Caco-2 (cell line): ENCODE results near the gene HTT. TPM values are rescaled to one million over a fixed set of nuclear protein-coding genes. Genes with fewer than 3 reads are reported as not detected.

Source experiments
- BruUV-seq: library from RNA; stranded (reverse); fragments of 400-500 nt; replicated peaks from 2 replicates; lab custom pipeline; 2021; lab: Mats Ljungman, UMichigan
- CTCF ChIA-PET: fragments of 300-600 bp; sonication (Branson Sonifier 250); formaldehyde crosslinking; loops from one replicate; lab custom pipeline; 2022; ENCODE audit warnings: antibody characterized with exemption; lab: Charles Lee
- POLR2A ChIA-PET: fragments of 300-600 bp; sonication (Branson Sonifier 250); formaldehyde crosslinking; loops from one replicate; lab custom pipeline; 2022; ENCODE audit warnings: antibody characterized with exemption; lab: Charles Lee
- DNase-seq, 2 experiments: peaks; one replicate each; pipeline versions ENCODE4 v3.0.0 to v3.0.0-alpha.2; 2020 to 2022
- H3K27me3 ChIP-seq: replicated peaks from 2 replicates; pipeline ENCODE4 v1.6.0; 2011; ENCODE audit warnings: low read length; ENCODE audit not compliant: control insufficient read depth, insufficient read depth
- H3K36me3 ChIP-seq: 2 replicates; pipeline ENCODE4 v1.5.1; 2011; ENCODE audit warnings: low read length; ENCODE audit not compliant: control insufficient read depth, insufficient read depth
- H3K4me1 ChIP-seq: fragments of 250-450 bp; sonication (Bioruptor Pico); 2 replicates; pipeline ENCODE4 v1.5.1; 2020; ENCODE audit warnings: mild to moderate bottlenecking
- H3K4me3 ChIP-seq: 2 replicates; pipeline ENCODE4 v1.5.1; 2011; ENCODE audit warnings: low read depth, mild to moderate bottlenecking, control low read depth, low read length
- H3K9me3 ChIP-seq: fragments of 250-450 bp; sonication (Bioruptor Pico); 2 replicates; pipeline ENCODE4 v1.5.1; 2020; ENCODE audit warnings: mild to moderate bottlenecking, moderate library complexity
- H3K27ac Mint-ChIP-seq: one replicate; pipeline ENCODE4 v1.8.0; 2022; ENCODE audit warnings: mixed read lengths; ENCODE audit not compliant: unreplicated experiment
- H3K27me3 Mint-ChIP-seq: one replicate; pipeline ENCODE4 v1.8.0; 2022; ENCODE audit warnings: mixed read lengths; ENCODE audit not compliant: insufficient read depth, unreplicated experiment
- H3K36me3 Mint-ChIP-seq: one replicate; pipeline ENCODE4 v1.8.0; 2022; ENCODE audit warnings: mild to moderate bottlenecking, mixed read lengths; ENCODE audit not compliant: insufficient read depth, unreplicated experiment
- H3K4me1 Mint-ChIP-seq: one replicate; pipeline ENCODE4 v1.8.0; 2022; ENCODE audit warnings: low read depth, mixed read lengths; ENCODE audit not compliant: unreplicated experiment
- H3K4me3 Mint-ChIP-seq: one replicate; pipeline ENCODE4 v1.8.0; 2022; ENCODE audit warnings: mild to moderate bottlenecking, moderate library complexity, mixed read lengths; ENCODE audit not compliant: unreplicated experiment
- H3K9me3 Mint-ChIP-seq: one replicate; pipeline ENCODE4 v1.8.0; 2022; ENCODE audit warnings: mixed read lengths; ENCODE audit not compliant: unreplicated experiment
- CTCF ChIP-seq, 2 experiments: fragments of 200-600 bp in 1 of 2; IDR thresholded peaks; 1 replicate in 1 of 2; 2 replicates in 1 of 2; pipeline versions ENCODE4 v1.5.1 to v1.8.0; 2011 to 2022; ENCODE audit warnings: antibody characterized with exemption in 1 of 2, control low read depth in 1 of 2, inconsistent platforms in 1 of 2, low read depth in 1 of 2, low read length in 1 of 2, mild to moderate bottlenecking in 1 of 2, moderate library complexity in 1 of 2; ENCODE audit not compliant: insufficient read depth in 1 of 2, severe bottlenecking in 1 of 2, unreplicated experiment in 1 of 2
- intact Hi-C: fragments of 100-400 bp; cut with micrococcal nuclease; formaldehyde crosslinking; loops from one replicate; pipeline ENCODE4 v1.10.0; 2022; ENCODE audit not compliant: unreplicated experiment
- total RNA-seq: library from RNA; stranded (reverse); gene quantifications from 2 replicates; pipeline ENCODE4 v1.2.3, GENCODE V29; 2022

Gene HTT
- total RNA-seq, 1 experiment from 2014 or later: 63.3 TPM

GRCh38 chr4:3283916-3284315, 209.4 kb downstream of the HTT start:
- intact Hi-C loops: no loop called here
- Mint-ChIP-seq H3K36me3 (no peaks in the 10 kb centered on the region), H3K9me3 (no peaks in the 10 kb centered on the region), H3K4me1 (no peaks in the 10 kb centered on the region), H3K27me3 (peaks cover 1% of the 10 kb centered on the region), H3K27ac (no peak overlapping the region), H3K4me3 (no peak overlapping the region)
- Histone ChIP-seq H3K4me3 (no peak overlapping the region), H3K4me1 (no peaks in the 10 kb centered on the region), H3K27me3 (no peaks in the 10 kb centered on the region), H3K9me3 (0 out of 2 replicates have a peak, but pooled peaks cover 3% of the 10 kb centered on the region), H3K36me3 (no peaks in the 10 kb centered on the region)
- BruUV-seq: no TSS peak
- DNase-seq: no peak
- ChIA-PET CTCF (no interaction called here), POLR2A (no interaction called here)
- TF ChIP-seq CTCF (IDR thresholded peaks at IDR 0.05; ENCODE audit: insufficient read depth in 1 of 2, low read depth in 1 of 2, low read length in 1 of 2, severe bottlenecking in 1 of 2, unreplicated experiment in 1 of 2): no peak

- Mint-ChIP-seq H3K27ac (no peak overlapping the region), H3K4me1 (no peaks in the 10 kb centered on the region), H3K36me3 (no peaks in the 10 kb centered on the region), H3K4me3 (no peak overlapping the region), H3K9me3 (no peaks in the 10 kb centered on the region), H3K27me3 (no peaks in the 10 kb centered on the region)
- no peaks in the 10 kb centered on the region for H3K4me1 ChIP-seq
- intact Hi-C loops: no loop called here
- POLR2A ChIA-PET: no interaction called here
- no peak for TF ChIP-seq CTCF (IDR thresholded peaks at IDR 0.05; ENCODE audit: insufficient read depth in 1 of 2, low read depth in 1 of 2, low read length in 1 of 2, severe bottlenecking in 1 of 2, unreplicated experiment in 1 of 2)
- H3K9me3 ChIP-seq: 0 out of 2 replicates have a peak, but pooled peaks cover 3% of the 10 kb centered on the region
- no TSS peak for BruUV-seq
- H3K4me3 ChIP-seq: no peak overlapping the region
- CTCF ChIA-PET: no interaction called here
- H3K27me3 ChIP-seq: no peaks in the 10 kb centered on the region
- DNase-seq: no peak
- H3K36me3 ChIP-seq: no peaks in the 10 kb centered on the region
Observed at GRCh38 chr4:3284734-3285557, 210.5 kb downstream of the HTT start.

- H3K27ac Mint-ChIP-seq: no peak overlapping the region
- intact Hi-C loops: no loop called here
- BruUV-seq: no TSS peak
- no peak overlapping the region for H3K4me3 Mint-ChIP-seq
- H3K36me3 Mint-ChIP-seq: no peaks in the 10 kb centered on the region
- peaks cover 5% of the 10 kb centered on the region for H3K4me1 Mint-ChIP-seq
- no peaks in the 10 kb centered on the region for H3K9me3 Mint-ChIP-seq
- POLR2A ChIA-PET: no interaction called here
- H3K9me3 ChIP-seq: 0 out of 2 replicates have a peak, but pooled peaks cover 3% of the 10 kb centered on the region
- H3K27me3 ChIP-seq: no peaks in the 10 kb centered on the region
- H3K36me3 ChIP-seq: no peaks in the 10 kb centered on the region
- H3K4me3 ChIP-seq: no peak overlapping the region
- no peaks in the 10 kb centered on the region for H3K27me3 Mint-ChIP-seq
- H3K4me1 ChIP-seq: no peaks in the 10 kb centered on the region
- no peak for DNase-seq
- CTCF ChIA-PET: no interaction called here
- no peak for TF ChIP-seq CTCF (IDR thresholded peaks at IDR 0.05; ENCODE audit: insufficient read depth in 1 of 2, low read depth in 1 of 2, low read length in 1 of 2, severe bottlenecking in 1 of 2, unreplicated experiment in 1 of 2)
Observed at GRCh38 chr4:3285558-3286334, 211.3 kb downstream of the HTT start.
